Fibroblast of the aortic adventitia (primary cell): Measurements from ENCODE around the gene HIPK4. TPM values are rescaled to one million over a fixed set of nuclear protein-coding genes. Genes with fewer than 3 reads are reported as not detected.
A peak's percentile ranks its signal among the peaks of the same experiment; 100 is the strongest.
"Not testable (repeated sequence)": the region's sequence is repeated elsewhere in the genome, so short reads cannot be mapped to it uniquely, and the experiment has no call there.

Experiments
- DNase-seq: peaks from one replicate; pipeline ENCODE4 v3.0.0-alpha.2; 2010; ENCODE audit warnings: low read depth
- H3K4me3 ChIP-seq: 2 replicates; pipeline ENCODE4 v1.5.1; 2011; ENCODE audit warnings: low read depth, mild to moderate bottlenecking, control low read depth, low read length, moderate library complexity
- total RNA-seq: library from RNA; depleted of rRNA; stranded (reverse); fragments of >200 nt; gene quantifications from 2 replicates; pipeline ENCODE4 v1.2.3, GENCODE V29; 2012; ENCODE audit warnings: low replicate concordance
- TF ChIP-seq, protein P1 (sequence below): IDR thresholded peaks from 2 replicates; pipeline ENCODE4 v1.5.1; 2011; ENCODE audit warnings: mild to moderate bottlenecking, low read length, control low read depth, inconsistent platforms; ENCODE audit not compliant: insufficient read depth

Gene HIPK4
- total RNA-seq, 1 donor, result 0.18 TPM

DNA sequence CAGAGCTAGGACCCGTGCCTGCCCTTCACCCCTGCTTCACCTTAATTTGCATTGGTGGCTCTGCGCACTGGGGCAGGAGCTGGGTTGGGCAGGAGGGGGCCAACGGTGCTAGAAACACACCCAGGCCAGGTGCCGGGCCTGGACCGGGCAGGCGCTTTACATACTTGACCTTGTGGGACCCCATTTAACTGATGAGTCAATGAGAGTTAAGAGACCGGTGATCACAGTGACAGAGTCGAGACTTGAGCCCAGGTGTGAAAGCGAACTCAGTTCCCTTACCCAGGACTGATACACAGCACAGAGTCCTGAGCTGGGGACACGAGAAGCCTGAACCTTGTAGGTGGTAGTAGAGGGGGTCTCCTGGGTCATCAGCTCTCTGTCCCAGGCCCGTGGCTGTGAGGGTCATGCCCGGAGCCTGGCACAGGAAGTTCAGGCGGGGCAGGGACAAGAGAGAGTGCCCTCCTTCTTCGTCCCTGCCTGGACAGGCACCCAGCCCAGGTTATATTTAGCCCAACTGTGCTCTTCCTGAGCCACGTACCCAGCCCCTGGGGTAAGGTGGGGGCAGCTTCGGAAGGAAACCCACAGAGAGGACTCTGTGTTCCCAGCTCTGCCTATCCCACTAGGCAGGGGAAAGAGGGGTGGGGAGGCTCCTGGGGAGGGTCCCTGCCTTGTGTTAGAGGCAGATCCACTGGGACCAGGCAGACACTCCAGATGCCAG lies 21.3 kb upstream of the HIPK4 start:
- TF ChIP-seq, protein P1, sequence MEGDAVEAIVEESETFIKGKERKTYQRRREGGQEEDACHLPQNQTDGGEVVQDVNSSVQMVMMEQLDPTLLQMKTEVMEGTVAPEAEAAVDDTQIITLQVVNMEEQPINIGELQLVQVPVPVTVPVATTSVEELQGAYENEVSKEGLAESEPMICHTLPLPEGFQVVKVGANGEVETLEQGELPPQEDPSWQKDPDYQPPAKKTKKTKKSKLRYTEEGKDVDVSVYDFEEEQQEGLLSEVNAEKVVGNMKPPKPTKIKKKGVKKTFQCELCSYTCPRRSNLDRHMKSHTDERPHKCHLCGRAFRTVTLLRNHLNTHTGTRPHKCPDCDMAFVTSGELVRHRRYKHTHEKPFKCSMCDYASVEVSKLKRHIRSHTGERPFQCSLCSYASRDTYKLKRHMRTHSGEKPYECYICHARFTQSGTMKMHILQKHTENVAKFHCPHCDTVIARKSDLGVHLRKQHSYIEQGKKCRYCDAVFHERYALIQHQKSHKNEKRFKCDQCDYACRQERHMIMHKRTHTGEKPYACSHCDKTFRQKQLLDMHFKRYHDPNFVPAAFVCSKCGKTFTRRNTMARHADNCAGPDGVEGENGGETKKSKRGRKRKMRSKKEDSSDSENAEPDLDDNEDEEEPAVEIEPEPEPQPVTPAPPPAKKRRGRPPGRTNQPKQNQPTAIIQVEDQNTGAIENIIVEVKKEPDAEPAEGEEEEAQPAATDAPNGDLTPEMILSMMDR, result no peak
- no peak overlapping the region for H3K4me3 ChIP-seq
- DNase-seq, result no peak

GRCh38 chr19:40410030-40410389 lies 20.0 kb upstream of the HIPK4 start:
- H3K4me3 ChIP-seq, result no peak overlapping the region
- TF ChIP-seq, protein P1, result no peak
- no peak for DNase-seq

DNA sequence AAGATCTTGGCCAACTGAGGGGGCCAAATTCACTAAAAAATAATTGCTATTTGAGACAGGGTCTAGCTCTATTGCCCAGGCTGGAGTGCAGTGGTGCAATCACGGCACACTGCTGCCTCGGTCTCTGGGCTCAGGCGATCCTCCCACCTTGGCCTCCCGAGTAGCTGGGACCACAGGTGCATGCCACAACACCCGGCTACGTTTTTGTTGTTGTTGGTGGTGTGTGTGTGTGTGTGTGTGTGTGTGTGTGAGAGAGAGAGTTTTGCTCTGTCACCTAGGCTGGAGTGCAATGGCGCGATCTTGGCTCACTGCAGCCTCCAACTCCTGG lies 18.6 kb upstream of the HIPK4 start:
- not testable (repeated sequence) for H3K4me3 ChIP-seq, DNase-seq

DNA sequence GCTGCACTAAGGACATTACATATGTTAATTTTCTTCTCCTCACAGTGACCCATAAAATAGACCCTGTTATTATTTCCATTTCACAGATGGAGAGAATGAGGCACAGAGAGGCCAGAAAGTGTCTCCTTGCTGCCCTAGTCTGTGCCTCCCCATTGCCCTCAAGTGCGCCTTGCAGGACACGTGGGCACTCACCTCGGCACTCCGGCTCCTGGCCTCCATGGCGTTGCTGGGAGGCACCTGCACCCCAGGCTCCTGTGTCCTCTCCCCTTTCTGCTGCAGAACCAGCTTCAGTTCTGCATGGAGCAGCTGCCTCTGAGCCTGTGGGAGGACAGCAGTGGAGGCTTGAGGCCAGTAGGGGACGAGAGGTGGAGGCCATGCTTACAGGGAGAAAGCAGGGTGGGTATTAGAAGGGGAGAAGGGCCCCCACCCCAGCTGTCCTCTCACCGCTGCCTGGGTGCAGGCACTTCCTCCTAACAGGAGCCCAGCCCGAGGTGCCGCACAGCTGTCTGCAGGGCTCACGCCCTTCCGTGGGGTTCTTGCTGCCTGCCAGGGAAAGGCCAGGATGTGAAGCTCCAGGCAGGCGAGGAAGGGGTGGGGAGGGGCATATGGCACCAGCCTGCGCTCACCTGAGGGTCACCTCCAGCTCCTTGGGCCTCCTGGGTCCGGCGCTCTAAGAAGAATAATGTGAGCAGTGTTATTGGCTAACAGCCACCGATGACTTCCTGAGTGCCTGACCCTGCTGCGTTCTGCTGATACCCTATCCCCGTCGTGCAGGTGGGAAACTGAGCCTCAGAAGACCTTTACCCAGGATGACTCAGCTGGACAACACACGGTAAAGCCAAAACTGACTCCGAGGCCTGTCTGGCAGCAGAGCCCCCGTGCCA lies 18.0 kb upstream of the HIPK4 start:
- TF ChIP-seq, protein P1, result no peak
- no peak for DNase-seq
- H3K4me3 ChIP-seq, result no peak overlapping the region

DNA sequence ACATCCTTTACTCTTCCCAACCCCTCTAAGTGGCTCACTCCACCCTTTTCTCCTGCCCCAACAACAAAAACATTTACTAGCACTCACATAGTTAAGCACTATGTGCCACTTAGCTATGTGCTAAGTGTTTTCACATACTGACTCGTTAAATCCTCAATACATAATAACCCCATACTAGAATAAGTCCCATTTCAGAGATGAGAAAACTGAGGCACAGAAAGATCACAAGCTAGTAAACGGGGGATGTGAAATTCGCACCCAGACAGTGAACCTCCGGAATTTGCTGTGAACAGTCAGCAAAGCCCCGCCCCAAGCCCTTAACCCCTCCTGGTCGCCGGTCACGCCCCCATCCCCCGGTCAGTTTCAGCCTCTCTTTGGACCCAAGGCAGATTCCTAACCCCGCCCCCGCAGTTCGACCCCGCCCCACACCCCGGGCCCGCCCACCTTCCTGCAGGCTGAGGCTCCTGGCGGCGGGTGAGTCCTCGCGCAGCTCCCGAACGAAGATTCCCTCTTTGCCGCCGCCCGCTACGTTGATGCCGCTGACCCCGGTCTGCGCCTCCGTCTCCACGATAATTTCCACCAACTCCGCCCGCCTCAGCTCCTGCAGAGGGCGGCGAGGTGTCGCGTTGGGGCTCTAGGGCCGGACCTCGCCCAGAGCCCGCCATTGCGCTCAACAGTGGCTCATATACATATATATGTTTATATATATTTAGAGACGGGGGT lies 13.4 kb upstream of the HIPK4 start:
- DNase-seq, result peak; percentile 82
- TF ChIP-seq, protein P1, result no peak
- H3K4me3 ChIP-seq, result peak overlapping the region; percentile 61

DNA sequence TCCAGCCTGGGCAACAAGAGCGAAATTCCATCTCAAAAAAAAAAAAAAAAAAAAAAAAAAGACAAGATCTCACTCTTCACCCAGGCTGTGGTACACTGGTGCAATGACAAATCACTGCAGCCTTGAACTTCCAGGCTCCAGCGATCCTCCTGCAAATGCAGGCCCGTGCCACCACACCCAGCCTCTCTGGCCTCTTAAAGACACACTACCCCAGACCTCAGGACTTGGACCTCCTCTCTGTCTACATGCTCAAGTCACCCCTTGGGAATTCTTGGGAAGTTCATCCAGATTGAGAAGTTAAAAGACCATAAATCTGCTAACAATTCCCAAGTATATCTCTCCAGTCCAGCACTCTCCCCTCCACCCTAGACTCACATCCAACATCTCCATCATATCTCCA lies 10.6 kb upstream of the HIPK4 start:
- DNase-seq, result peak; percentile 48
- no peak overlapping the region for H3K4me3 ChIP-seq
- TF ChIP-seq, protein P1, result no peak
